NCI-H1436 treated with DMSO at 0.1 percent for 48 hours (cell line): Measurements from ENCODE around the gene LAMP1.
"Not testable (repeated sequence)": the region's sequence is repeated elsewhere in the genome, so short reads cannot be mapped to it uniquely, and the experiment has no call there.

Source experiments
- DNase-seq: peaks from one replicate; lab custom pipeline; 2025; lab: John Stamatoyannopoulos, UW

Gene LAMP1

GRCh38 chr13:113297370-113298042 lies 467 bp downstream of the LAMP1 start:
- no peak for DNase-seq

DNA sequence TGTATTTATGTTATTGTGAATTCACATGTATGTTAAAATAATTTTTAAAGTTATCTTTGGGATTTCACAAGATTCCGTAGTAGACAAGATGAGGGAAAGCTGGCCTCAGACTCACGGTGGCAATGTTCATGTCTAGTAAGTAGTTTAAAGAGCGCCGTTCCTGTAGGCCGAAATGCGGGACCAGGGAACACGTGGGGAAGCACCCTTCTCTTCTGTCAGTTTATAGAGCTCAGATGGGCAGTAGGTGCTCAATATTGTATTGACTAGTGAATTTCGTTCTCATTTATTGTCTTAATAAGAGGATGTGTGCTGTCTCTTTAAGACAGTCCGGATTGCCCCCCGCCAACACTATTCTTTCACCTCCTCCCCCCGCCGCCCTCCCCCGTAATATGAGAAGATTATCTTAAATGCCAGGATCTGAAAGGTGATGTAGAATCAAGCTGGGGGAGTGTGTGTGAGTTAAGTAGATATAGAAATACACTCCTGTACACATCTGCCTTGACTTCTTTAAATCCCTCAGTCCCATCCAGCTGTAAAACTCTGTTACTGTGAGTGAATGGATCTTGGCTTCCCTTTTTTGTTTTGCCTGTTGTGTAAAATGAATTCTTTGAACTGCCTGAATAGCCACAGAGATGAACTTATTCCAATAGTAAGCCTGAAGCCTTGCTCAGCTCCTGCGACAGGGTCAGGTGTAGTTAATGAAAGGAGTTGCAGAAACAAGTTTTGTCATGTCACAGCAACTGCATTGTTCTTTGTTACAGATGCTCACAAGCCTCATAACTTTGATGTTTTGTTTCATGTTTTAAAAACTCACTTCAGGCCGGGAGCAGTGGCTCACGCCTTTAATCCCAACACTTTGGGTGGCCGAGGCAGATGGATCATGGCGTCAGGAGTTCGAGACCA lies 1.3 kb downstream of the LAMP1 start:
- DNase-seq, result no peak

DNA sequence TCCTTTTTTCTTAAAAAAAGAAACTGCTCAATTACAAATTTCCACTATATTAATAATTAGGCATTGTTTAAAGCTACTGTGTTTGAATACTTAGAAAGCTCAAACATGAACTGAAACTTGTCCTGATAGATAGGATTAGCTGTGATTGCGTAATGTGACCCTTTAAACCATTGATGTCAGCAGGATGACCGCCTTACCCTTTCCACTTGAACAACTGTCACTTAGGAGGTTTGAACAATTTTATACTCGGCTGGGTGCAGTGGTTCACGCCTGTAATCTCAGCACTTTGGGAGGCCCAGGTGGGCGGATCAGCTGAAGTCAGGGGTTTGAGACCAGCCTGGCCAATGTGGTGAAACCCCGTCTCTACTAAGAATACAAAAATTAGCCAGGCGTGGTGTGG lies 2.9 kb downstream of the LAMP1 start:
- DNase-seq, result no peak

DNA sequence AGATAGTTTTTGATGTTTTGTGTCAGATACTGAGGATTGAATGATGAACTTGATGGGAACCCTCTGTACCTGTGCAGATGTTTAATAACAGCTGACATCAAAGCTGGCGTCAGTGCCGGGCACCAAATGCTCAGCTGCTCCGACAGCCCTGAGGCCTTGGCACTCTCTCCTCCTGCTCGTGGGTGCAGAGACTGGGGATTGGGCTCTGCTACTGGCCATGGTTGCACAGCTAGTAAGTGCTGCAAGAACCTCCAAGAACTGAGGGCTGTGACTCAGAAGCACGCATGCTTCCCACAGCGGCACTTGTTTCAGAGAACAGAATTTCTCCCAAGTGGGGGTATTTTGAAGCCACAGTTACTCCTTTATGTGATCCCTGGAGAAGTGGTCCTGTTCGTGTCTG lies 5.9 kb downstream of the LAMP1 start:
- no peak for DNase-seq

DNA sequence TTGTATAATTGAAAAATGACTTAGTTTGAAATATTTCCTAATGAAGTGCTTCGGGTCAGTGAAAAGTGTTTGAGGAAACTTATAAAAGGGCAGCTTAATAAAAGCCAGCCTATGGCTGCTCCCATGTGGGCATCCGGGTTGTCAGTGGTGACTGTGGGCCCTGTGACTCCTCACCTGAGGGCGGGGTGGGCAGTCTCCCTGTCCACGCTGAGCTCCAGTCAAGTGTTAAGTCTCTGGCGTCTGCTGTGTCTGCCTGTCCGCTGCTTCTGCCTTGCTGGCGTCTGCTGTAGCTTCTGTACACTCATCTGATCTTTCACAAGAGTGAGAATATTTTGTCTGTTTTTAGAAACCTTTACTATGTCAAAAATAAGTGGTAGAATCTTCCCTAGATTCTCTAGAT lies 7.1 kb downstream of the LAMP1 start:
- DNase-seq, result no peak

DNA sequence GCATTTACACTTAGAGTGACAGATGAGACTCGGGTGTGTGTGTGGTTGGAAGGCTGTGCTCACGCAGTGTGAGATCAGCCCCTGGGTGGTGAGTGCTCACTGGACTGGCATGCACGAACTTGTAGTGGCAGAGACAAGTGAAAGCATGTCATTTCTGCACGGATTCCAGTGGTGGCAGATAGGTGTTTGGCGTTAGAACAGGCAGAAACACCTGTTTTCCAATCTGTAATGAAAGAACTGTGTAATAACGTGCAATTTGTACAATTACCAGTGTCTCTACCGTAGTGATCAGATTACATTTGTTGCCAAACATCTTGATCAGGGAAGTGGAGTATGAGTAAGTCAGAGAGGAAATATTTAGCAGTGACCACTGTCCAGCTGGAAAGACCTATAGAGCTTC lies 8.2 kb downstream of the LAMP1 start:
- no peak for DNase-seq

GRCh38 chr13:113307491-113307890 lies 10.5 kb downstream of the LAMP1 start:
- no peak for DNase-seq

DNA sequence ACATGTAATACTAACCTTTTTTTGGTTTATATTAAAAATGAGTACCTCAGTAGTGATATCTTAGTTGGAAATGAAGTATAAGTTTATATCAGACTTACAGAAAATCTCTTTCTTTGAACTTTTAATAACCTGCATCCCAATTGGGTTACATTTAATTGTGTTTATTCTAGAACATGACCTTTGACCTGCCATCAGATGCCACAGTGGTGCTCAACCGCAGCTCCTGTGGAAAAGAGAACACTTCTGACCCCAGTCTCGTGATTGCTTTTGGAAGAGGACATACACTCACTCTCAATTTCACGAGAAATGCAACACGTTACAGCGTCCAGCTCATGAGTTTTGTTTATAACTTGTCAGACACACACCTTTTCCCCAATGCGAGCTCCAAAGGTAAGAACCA lies 12.4 kb downstream of the LAMP1 start:
- DNase-seq, result no peak

GRCh38 chr13:113314112-113314511 lies 17.1 kb downstream of the LAMP1 start:
- DNase-seq, result not testable (repeated sequence)

DNA sequence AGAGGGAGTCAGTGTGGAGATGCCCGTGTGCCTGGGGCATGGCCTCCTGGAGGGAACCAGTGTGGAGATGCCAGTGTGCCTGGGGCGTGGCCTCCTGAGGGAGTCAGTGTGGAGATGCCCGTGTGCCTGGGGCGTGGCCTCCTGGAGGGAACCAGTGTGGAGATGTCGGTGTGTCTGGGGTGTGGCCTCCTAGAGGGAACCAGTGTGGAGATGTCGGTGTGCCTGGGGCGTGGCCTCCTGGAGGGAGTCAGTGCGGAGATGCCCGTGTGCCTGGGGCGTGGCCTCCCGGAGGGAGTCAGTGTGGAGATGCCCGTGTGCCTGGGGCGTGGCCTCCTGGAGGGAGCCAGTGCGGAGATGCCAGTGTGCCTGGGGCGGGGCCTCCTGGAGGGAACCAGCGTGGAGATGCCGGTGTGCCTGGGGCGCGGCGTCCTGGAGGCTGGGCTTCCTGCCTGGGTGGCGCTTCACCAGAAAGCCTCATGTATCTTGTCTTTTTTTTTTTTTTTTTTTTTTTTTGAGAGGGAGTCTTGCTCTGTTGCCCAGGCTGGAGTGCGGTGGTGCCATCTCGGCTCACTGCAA lies 17.9 kb downstream of the LAMP1 start:
- DNase-seq, result not testable (repeated sequence)

GRCh38 chr13:113315992-113316391 lies 19.0 kb downstream of the LAMP1 start:
- no peak for DNase-seq

- no peak for DNase-seq
These were observed 20.0 kb downstream of the LAMP1 start for GRCh38 chr13:113317031-113317430.

- DNase-seq, result no peak
These were observed 21.9 kb downstream of the LAMP1 start for GRCh38 chr13:113318956-113319355.

DNA sequence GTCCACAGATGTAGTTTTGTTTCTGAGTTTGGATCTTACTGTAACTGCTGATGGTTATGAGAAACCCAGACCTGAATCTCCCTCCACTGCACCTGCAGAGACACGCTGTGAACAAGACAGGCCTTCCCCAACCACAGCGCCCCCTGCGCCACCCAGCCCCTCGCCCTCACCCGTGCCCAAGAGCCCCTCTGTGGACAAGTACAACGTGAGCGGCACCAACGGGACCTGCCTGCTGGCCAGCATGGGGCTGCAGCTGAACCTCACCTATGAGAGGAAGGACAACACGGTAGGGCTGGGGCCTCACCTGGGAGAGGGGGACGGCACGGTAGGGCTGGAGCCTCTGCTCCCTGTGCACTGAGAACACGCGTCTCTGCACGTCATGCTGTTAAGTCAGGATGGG lies 22.3 kb downstream of the LAMP1 start:
- no peak for DNase-seq

DNA sequence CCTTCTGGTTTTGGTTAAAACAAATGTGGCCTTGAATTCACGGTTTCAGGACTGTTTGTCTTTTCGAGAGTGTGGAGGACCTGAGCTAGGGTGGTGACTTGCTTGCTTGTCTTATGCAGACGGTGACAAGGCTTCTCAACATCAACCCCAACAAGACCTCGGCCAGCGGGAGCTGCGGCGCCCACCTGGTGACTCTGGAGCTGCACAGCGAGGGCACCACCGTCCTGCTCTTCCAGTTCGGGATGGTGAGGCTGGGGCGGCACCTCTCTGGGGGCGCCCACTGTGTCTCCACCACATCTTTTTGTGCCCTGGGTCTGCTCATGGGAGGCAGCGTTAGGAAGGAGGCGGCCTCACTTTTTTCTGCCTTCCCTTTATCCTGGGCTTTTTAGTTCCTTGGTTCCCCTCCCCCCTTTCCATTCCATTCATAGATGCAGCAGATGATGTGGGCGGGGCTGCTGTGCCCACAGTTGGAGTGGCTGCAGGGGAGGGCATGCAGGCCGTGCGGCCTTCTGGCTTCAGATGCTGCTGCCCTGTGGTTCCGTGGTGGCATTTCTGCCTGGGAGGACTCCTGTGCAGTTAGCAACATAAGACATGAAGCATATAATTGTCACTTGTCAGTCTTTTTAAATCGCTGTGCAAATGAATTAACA lies 23.3 kb downstream of the LAMP1 start:
- no peak for DNase-seq

GRCh38 chr13:113321546-113321945 lies 24.5 kb downstream of the LAMP1 start:
- DNase-seq, result no peak

DNA sequence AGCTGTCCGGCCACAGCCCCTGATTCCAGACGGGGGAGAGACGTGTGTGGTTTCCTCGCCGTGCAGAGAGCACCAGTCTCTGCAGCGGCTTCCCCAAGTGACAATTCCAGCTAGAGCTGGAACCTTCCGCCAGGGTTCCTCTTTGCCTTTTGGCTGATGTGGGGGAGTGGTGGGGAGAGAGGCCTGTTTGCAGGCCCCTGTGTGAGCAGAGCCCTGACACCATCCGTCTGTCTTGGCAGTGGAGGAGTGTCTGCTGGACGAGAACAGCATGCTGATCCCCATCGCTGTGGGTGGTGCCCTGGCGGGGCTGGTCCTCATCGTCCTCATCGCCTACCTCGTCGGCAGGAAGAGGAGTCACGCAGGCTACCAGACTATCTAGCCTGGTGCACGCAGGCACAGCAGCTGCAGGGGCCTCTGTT lies 25.0 kb downstream of the LAMP1 start:
- DNase-seq, result no peak

GRCh38 chr13:113322890-113323651 lies 26.0 kb downstream of the LAMP1 start:
- no peak for DNase-seq

- DNase-seq, result no peak
These were observed 26.8 kb downstream of the LAMP1 start for GRCh38 chr13:113323869-113324268.

DNA sequence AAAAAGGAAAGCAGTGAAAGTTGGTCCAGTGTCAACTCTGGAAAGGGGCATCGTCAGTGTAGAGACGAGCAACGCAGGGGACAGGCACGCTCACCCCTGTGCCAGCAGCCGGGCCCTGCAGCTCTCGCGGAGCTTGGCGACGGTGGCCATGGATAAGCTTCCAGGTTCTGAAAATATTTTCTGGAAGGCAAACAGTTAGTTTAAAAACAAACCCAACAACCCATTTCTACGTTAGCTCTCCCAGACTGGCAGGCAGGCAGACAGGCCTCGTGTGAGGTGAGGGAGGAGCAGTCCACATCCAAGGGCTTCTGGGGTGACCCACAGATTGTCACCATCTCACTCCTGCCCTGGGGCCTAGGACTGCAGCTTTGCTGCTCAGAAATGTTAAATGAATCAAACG lies 27.4 kb downstream of the LAMP1 start:
- no peak for DNase-seq

GRCh38 chr13:113325779-113326178 lies 28.7 kb downstream of the LAMP1 start:
- no peak for DNase-seq

- no peak for DNase-seq
These were observed 30.3 kb downstream of the LAMP1 start for GRCh38 chr13:113327391-113327765.
